ENCODE results near the gene KIFC1. TPM values are rescaled to one million over a fixed set of nuclear protein-coding genes. Genes with fewer than 3 reads are reported as not detected.

Gene KIFC1
- total RNA-seq, 2 donors from 2014 or later = 56.6 to 94.3 TPM

- Histone ChIP-seq H3K4me3 (ENCODE audit: low read length) (no peak overlapping the region), H3K9ac (ENCODE audit: extremely low read depth, low read length, poor library complexity, severe bottlenecking) (no peak overlapping the region), H3K27me3 (ENCODE audit: control insufficient read depth, insufficient read depth, low read length, poor library complexity, severe bottlenecking) (no peaks in the 10 kb centered on the region), H3K36me3 (ENCODE audit: control insufficient read depth, insufficient read depth, low read length) (no peaks in the 10 kb centered on the region), H3K4me1 (ENCODE audit: control insufficient read depth, insufficient read depth, low read length) (no peaks in the 10 kb centered on the region), H3K27ac (ENCODE audit: low read depth, low read length) (no peak overlapping the region), H3K9me3 (ENCODE audit: control insufficient read depth, low read length) (no peaks in the 10 kb centered on the region)
- no peak for DNase-seq
- Mint-ChIP-seq H3K36me3 (ENCODE audit: low read depth) (no peaks in the 10 kb centered on the region), H3K27ac (no peak overlapping the region), H3K27me3 (ENCODE audit: insufficient read depth) (no peaks in the 10 kb centered on the region), H3K9me3 (no peaks in the 10 kb centered on the region), H3K4me3 (no peak overlapping the region), H3K4me1 (peaks cover 2% of the 10 kb centered on the region)
- no peak for TF ChIP-seq CTCF (conservative IDR thresholded peaks at IDR 0.05)
- WGBS, 2 experiments (ENCODE audit: insufficient coverage in 1 of 2, insufficient read length in 1 of 2) = 90 to 92% methylated on average over 7 to 9 of the region's 10 CpGs
Observed at GRCh38 chr6:33383427-33384185, 8.0 kb upstream of the KIFC1 start.

DNA sequence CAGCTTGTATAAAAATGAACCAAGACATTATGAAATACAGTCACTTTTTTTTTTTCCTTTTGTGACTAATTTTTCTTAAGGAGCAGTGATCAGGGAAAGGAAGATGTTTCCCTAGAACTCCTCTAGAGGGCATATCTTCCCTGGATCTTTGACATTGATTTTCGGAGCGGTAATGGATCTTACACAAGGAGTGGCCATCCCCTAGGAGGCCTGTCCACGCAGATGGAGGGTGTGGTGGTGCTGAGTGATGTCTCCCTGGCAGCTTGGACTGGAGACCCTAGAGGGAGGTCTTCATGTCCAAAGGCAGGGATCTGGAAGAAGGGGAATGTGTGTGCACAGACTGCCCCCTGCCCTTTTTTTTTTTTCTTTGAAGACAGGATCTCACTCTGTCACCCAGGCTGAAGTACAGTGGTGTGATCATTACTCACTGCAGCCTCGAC lies 7.0 kb upstream of the KIFC1 start:
- DNase-seq = peak; percentile 68
- no peaks in the 10 kb centered on the region for H3K27me3 Mint-ChIP-seq (ENCODE audit: insufficient read depth)
- Histone ChIP-seq H3K9ac (ENCODE audit: extremely low read depth, low read length, poor library complexity, severe bottlenecking) (no peak overlapping the region), H3K27me3 (ENCODE audit: control insufficient read depth, insufficient read depth, low read length, poor library complexity, severe bottlenecking) (no peaks in the 10 kb centered on the region), H3K9me3 (ENCODE audit: control insufficient read depth, low read length) (no peaks in the 10 kb centered on the region), H3K4me1 (ENCODE audit: control insufficient read depth, insufficient read depth, low read length) (no peaks in the 10 kb centered on the region), H3K27ac (ENCODE audit: low read depth, low read length) (no peak overlapping the region), H3K36me3 (ENCODE audit: control insufficient read depth, insufficient read depth, low read length) (no peaks in the 10 kb centered on the region), H3K4me3 (ENCODE audit: low read length) (no peak overlapping the region)
- 15 to 45% methylated on average over 4 of the region's 4 CpGs for WGBS, 2 experiments (ENCODE audit: insufficient coverage in 1 of 2, insufficient read length in 1 of 2)
- H3K36me3 Mint-ChIP-seq (ENCODE audit: low read depth) = no peaks in the 10 kb centered on the region
- H3K4me3 Mint-ChIP-seq = no peak overlapping the region
- no peak overlapping the region for H3K27ac Mint-ChIP-seq
- peak; percentile 78 for TF ChIP-seq CTCF (conservative IDR thresholded peaks at IDR 0.05)
- H3K9me3 Mint-ChIP-seq = no peaks in the 10 kb centered on the region
- H3K4me1 Mint-ChIP-seq = peaks cover 2% of the 10 kb centered on the region

GRCh38 chr6:33390173-33390572 lies 1.4 kb upstream of the KIFC1 start:
- H3K9ac ChIP-seq (ENCODE audit: extremely low read depth, low read length, poor library complexity, severe bottlenecking) = no peak overlapping the region
- H3K36me3 ChIP-seq (ENCODE audit: control insufficient read depth, insufficient read depth, low read length) = no peaks in the 10 kb centered on the region
- Mint-ChIP-seq H3K36me3 (ENCODE audit: low read depth) (peaks cover 2% of the 10 kb centered on the region), H3K27me3 (ENCODE audit: insufficient read depth) (no peaks in the 10 kb centered on the region), H3K9me3 (no peaks in the 10 kb centered on the region), H3K4me1 (peaks cover 20% of the 10 kb centered on the region), H3K4me3 (no peak overlapping the region), H3K27ac (peak overlapping the region; percentile 97)
- TF ChIP-seq CTCF (conservative IDR thresholded peaks at IDR 0.05) = no peak
- H3K9me3 ChIP-seq (ENCODE audit: control insufficient read depth, low read length) = no peaks in the 10 kb centered on the region
- no peaks in the 10 kb centered on the region for H3K27me3 ChIP-seq (ENCODE audit: control insufficient read depth, insufficient read depth, low read length, poor library complexity, severe bottlenecking)
- 97 to 100% methylated on average over 1 to 2 of the region's 2 CpGs for WGBS, 2 experiments (ENCODE audit: insufficient coverage in 1 of 2, insufficient read length in 1 of 2)
- no peaks in the 10 kb centered on the region for H3K4me1 ChIP-seq (ENCODE audit: control insufficient read depth, insufficient read depth, low read length)
- DNase-seq = no peak
- no peak overlapping the region for H3K27ac ChIP-seq (ENCODE audit: low read depth, low read length)
- no peak overlapping the region for H3K4me3 ChIP-seq (ENCODE audit: low read length)

Data from endodermal cell (in vitro differentiated cells).